GM12878 (cell line): ENCODE data around the gene WWOX. TPM values are rescaled to one million over a fixed set of nuclear protein-coding genes. Genes with fewer than 3 reads are reported as not detected.

Experiments used
- ATAC-seq: fragments of 200-7000 bp; cut with Tn5 transposase; 3 replicates; pipeline ENCODE4 v1.9.1; 2020; ENCODE audit warnings: mild to moderate bottlenecking, moderate library complexity
- BruUV-seq: library from RNA; stranded (reverse); fragments of 400-500 nt; replicated peaks from 2 replicates; lab custom pipeline; 2021; lab: Mats Ljungman, UMichigan
- CTCF ChIA-PET: fragments of 300-600 bp; sonication (Branson Sonifier 250); formaldehyde crosslinking; extraction: SDS; loops from one replicate; lab custom pipeline; 2021; ENCODE audit warnings: inconsistent platforms; lab: Yijun Ruan, JAX
- POLR2A ChIA-PET: fragments of 350-600 bp; formaldehyde crosslinking; extraction: SDS; loops from one replicate; lab custom pipeline; 2021; ENCODE audit warnings: inconsistent platforms; lab: Charles Lee
- RAD21 ChIA-PET: fragments of 300-600 bp; sonication (Branson Sonifier 250); formaldehyde crosslinking; loops from one replicate; lab custom pipeline; 2023; ENCODE audit warnings: antibody characterized with exemption; ENCODE audit not compliant: unreplicated experiment; lab: Charles Lee
- SMC1A ChIA-PET: fragments of 300-600 bp; sonication (Branson Sonifier 250); formaldehyde crosslinking; loops from one replicate; lab custom pipeline; 2023; ENCODE audit not compliant: unreplicated experiment, uncharacterized antibody; lab: Charles Lee
- DNase-seq: peaks from one replicate; pipeline ENCODE4 v3.0.0-alpha.2; 2011; ENCODE audit warnings: low read depth, low spot score
- FAIRE-seq: peaks from 3 replicates; lab custom pipeline; 2011; peaks lifted over from hg19 to GRCh38; lab: Jason Lieb, UNC
- H2AFZ ChIP-seq: 2 replicates; pipeline ENCODE4 v1.6.0; 2011; ENCODE audit warnings: low read depth, low read length, control low read depth; ENCODE audit not compliant: control insufficient read depth
- H3K27ac ChIP-seq: 2 replicates; pipeline ENCODE4 v1.5.1; 2011; ENCODE audit warnings: control low read depth; ENCODE audit not compliant: control insufficient read depth, insufficient read depth
- H3K27me3 ChIP-seq, 2 experiments: replicated peaks in 1 of 2; 2 replicates each; pipeline versions ENCODE4 v1.6.0 to v1.6.1; 2011; ENCODE audit warnings: low read length in 1 of 2; ENCODE audit not compliant: control insufficient read depth in 2 of 2, insufficient read depth in 2 of 2
- H3K36me3 ChIP-seq, 2 experiments: 2 replicates each; pipeline ENCODE4 v1.5.1; 2011; ENCODE audit warnings: low read length in 1 of 2; ENCODE audit not compliant: control insufficient read depth in 2 of 2, insufficient read depth in 2 of 2
- H3K4me1 ChIP-seq: 2 replicates; pipeline ENCODE4 v1.6.1; 2011; ENCODE audit warnings: mild to moderate bottlenecking, low read length, moderate library complexity, mixed read lengths; ENCODE audit not compliant: control insufficient read depth, insufficient read depth
- H3K4me2 ChIP-seq: 2 replicates; pipeline ENCODE4 v1.6.0; 2011; ENCODE audit warnings: control low read depth; ENCODE audit not compliant: control insufficient read depth, insufficient read depth
- H3K4me3 ChIP-seq: fragments of 200-600 bp; sonication (generic); 2 replicates; pipeline ENCODE4 v1.5.1; 2016
- H3K79me2 ChIP-seq: 2 replicates; pipeline ENCODE4 v1.6.0; 2011; ENCODE audit warnings: low read length; ENCODE audit not compliant: control insufficient read depth, insufficient read depth
- H3K9ac ChIP-seq: 2 replicates; pipeline ENCODE4 v1.8.0; 2011; ENCODE audit warnings: low read length, control low read depth, mixed read lengths; ENCODE audit not compliant: control insufficient read depth, insufficient read depth
- H3K9me3 ChIP-seq: replicated peaks from 3 replicates; pipeline ENCODE4 v1.5.1; 2011; ENCODE audit warnings: mild to moderate bottlenecking, low read length; ENCODE audit not compliant: control insufficient read depth, insufficient read depth
- H4K20me1 ChIP-seq: 2 replicates; pipeline ENCODE4 v1.6.0; 2011; ENCODE audit not compliant: control insufficient read depth, insufficient read depth
- BCL11A ChIP-seq: IDR thresholded peaks from 2 replicates; pipeline ENCODE4 v1.6.1; 2011; ENCODE audit warnings: low read depth, low read length
- CREB1 ChIP-seq: IDR thresholded peaks from 2 replicates; pipeline ENCODE4 v1.6.1; 2012; ENCODE audit warnings: low read depth, mild to moderate bottlenecking, inconsistent platforms
- FOXM1 ChIP-seq: IDR thresholded peaks from 2 replicates; pipeline ENCODE4 v1.6.1; 2012; ENCODE audit warnings: low read depth, mild to moderate bottlenecking, inconsistent platforms, low read length, moderate library complexity
- NFIC ChIP-seq: IDR thresholded peaks from 2 replicates; pipeline ENCODE4 v1.6.1; 2012; ENCODE audit warnings: low read depth, mild to moderate bottlenecking, inconsistent platforms, low read length, moderate library complexity
- NFXL1 ChIP-seq: fragments of 450-650 bp; IDR thresholded peaks from 2 replicates; pipeline ENCODE4 v1.6.1; 2017; ENCODE audit warnings: antibody characterized with exemption, mild to moderate bottlenecking, borderline replicate concordance
- NRF1 ChIP-seq: conservative IDR thresholded peaks from 2 replicates; pipeline ENCODE4 v1.6.1; 2011; ENCODE audit warnings: mild to moderate bottlenecking, low read depth, low read length, improper control_type of control experiment
- RUNX3 ChIP-seq: IDR thresholded peaks from 2 replicates; pipeline ENCODE4 v1.6.1; 2012; ENCODE audit warnings: low read length, inconsistent platforms
- SMAD5 ChIP-seq: IDR thresholded peaks from 2 replicates; pipeline ENCODE4 v1.6.1; 2016; ENCODE audit warnings: antibody characterized with exemption, low read depth
- TCF12 ChIP-seq: IDR thresholded peaks from 2 replicates; pipeline ENCODE4 v1.6.1; 2011; ENCODE audit warnings: low read depth, mild to moderate bottlenecking, low read length
- TCF7 ChIP-seq: IDR thresholded peaks from 2 replicates; pipeline ENCODE4 v1.6.1; 2014; ENCODE audit warnings: antibody characterized with exemption, borderline replicate concordance
- WGBS: methylation state at CpG from one replicate; pipeline ENCODE4 v1.1.6; 2016; ENCODE audit warnings: low lambda C conversion rate; ENCODE audit not compliant: insufficient replicate concordance, insufficient coverage; ENCODE audit errors: missing lambda C conversion rate; 5-methylcytosine and 5-hydroxymethylcytosine counted together
- in situ Hi-C: fragments of 300-500 bp; cut with MboI; formaldehyde crosslinking; loops from 9 replicates; pipeline ENCODE4 v1.14.3; 2018; ENCODE audit warnings: mixed read lengths
- intact Hi-C: fragments of 100-400 bp; cut with micrococcal nuclease; formaldehyde crosslinking; loops from one replicate; pipeline ENCODE4 v1.14.2; 2022; ENCODE audit not compliant: unreplicated experiment
- polyA plus RNA-seq, 11 experiments: library from polyadenylated mRNA; depleted of rRNA in 4 of 11; unstranded in 6 of 11; stranded (reverse) in 5 of 11; fragments of >200 nt; fragmentation: Nextera tagmentation in 4 of 11; fragmentation: Illumina TruSeq in 1 of 11; extraction: Ambion mirVana in 4 of 11; extraction: Trizol in 1 of 11; gene quantifications; 1 replicate in 1 of 11; 2 replicates in 10 of 11; pipeline versions ENCODE4 v1.2.1 to v1.2.3, GENCODE V29; 2011 to 2016; ENCODE audit warnings: inconsistent platforms in 2 of 11, missing spikeins in 2 of 11, low read depth in 1 of 11
- total RNA-seq, 4 experiments: library from RNA; depleted of rRNA in 3 of 4; stranded (reverse); fragments of >200 nt in 3 of 4; fragmentation: Illumina TruSeq in 1 of 4; extraction: Trizol in 1 of 4; gene quantifications; 2 replicates each; pipeline versions ENCODE4 v1.2.1 to v1.2.3, GENCODE V29; 2013 to 2021
- TF ChIP-seq, protein P1 (sequence below): fragments of 450-650 bp; IDR thresholded peaks from 2 replicates; pipeline ENCODE4 v1.6.1; 2017; ENCODE audit warnings: mild to moderate bottlenecking, moderate library complexity
- TF ChIP-seq, protein P2 (sequence below): IDR thresholded peaks from 2 replicates; pipeline ENCODE4 v1.6.1; 2011; ENCODE audit warnings: mild to moderate bottlenecking, low read depth, low read length, moderate library complexity; ENCODE audit not compliant: insufficient replicate concordance
- TF ChIP-seq, protein P3 (sequence below): fragments of 450-650 bp; IDR thresholded peaks from 2 replicates; pipeline ENCODE4 v1.6.1; 2017; ENCODE audit warnings: borderline replicate concordance
- TF ChIP-seq, protein P4 (sequence below): fragments of 450-650 bp; IDR thresholded peaks from 2 replicates; pipeline ENCODE4 v1.6.1; 2017; ENCODE audit warnings: antibody characterized with exemption, mild to moderate bottlenecking, moderate library complexity

WWOX gene
- total and polyA plus RNA-seq, 10 of the 15 experiments (the other 5 are each of a cell fraction or from before 2014, with no cell fraction given), result 2.8 to 24.4 (median 17.8) TPM

DNA sequence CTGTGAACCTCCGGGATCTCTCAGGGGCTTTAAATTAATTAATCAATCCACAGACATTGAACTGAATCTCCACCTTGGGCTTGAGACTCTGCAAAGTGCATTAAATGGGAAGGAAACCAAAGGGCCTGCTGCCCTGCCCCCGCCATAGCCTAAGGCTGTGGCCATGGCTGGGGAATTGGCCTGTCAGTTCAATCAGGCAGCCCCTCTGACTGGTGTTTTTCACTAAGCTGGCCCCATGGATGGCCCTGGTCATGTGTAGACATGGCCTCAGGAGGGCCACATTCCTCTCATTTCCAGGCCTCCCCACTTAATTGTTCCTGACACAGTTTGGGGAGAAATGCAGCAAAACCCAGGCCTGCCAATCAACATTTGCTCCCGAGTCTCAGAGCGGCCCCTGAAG lies 499.8 kb downstream of the WWOX start:
- ChIA-PET CTCF (interaction anchor here (0.8 to 1.3 kb wide), 2 partner anchors 10 to 21 kb away, joined by 3 read pairs; no protein-coding TSS in a partner anchor), RAD21 (no interaction called here), SMC1A (no interaction called here), POLR2A (interaction anchor here (0.6 kb wide), 1 partner anchor 77 kb away, joined by 3 read pairs; no protein-coding TSS in a partner anchor)
- H2AFZ ChIP-seq, result no peak overlapping the region
- no peaks in the 10 kb centered on the region for H3K36me3 ChIP-seq
- no peak for ATAC-seq
- intact Hi-C loops (no loop called here), in situ Hi-C loops (no loop called here)
- 19% methylated on average over 4 of the region's 4 CpGs for WGBS
- no peak overlapping the region for H3K9ac ChIP-seq
- H3K27me3 ChIP-seq, result no peaks in the 10 kb centered on the region
- BruUV-seq, result no TSS peak
- no peak for FAIRE-seq
- H3K4me2 ChIP-seq, result no peak overlapping the region
- H3K27ac ChIP-seq, result no peak overlapping the region
- no peak for DNase-seq
- H4K20me1 ChIP-seq, result no peaks in the 10 kb centered on the region
- H3K4me3 ChIP-seq, result no peak overlapping the region
- no peaks in the 10 kb centered on the region for H3K9me3 ChIP-seq
- no peaks in the 10 kb centered on the region for H3K79me2 ChIP-seq
- no peaks in the 10 kb centered on the region for H3K4me1 ChIP-seq
- TF ChIP-seq FOXM1, result no peak
- TF ChIP-seq, protein P1, sequence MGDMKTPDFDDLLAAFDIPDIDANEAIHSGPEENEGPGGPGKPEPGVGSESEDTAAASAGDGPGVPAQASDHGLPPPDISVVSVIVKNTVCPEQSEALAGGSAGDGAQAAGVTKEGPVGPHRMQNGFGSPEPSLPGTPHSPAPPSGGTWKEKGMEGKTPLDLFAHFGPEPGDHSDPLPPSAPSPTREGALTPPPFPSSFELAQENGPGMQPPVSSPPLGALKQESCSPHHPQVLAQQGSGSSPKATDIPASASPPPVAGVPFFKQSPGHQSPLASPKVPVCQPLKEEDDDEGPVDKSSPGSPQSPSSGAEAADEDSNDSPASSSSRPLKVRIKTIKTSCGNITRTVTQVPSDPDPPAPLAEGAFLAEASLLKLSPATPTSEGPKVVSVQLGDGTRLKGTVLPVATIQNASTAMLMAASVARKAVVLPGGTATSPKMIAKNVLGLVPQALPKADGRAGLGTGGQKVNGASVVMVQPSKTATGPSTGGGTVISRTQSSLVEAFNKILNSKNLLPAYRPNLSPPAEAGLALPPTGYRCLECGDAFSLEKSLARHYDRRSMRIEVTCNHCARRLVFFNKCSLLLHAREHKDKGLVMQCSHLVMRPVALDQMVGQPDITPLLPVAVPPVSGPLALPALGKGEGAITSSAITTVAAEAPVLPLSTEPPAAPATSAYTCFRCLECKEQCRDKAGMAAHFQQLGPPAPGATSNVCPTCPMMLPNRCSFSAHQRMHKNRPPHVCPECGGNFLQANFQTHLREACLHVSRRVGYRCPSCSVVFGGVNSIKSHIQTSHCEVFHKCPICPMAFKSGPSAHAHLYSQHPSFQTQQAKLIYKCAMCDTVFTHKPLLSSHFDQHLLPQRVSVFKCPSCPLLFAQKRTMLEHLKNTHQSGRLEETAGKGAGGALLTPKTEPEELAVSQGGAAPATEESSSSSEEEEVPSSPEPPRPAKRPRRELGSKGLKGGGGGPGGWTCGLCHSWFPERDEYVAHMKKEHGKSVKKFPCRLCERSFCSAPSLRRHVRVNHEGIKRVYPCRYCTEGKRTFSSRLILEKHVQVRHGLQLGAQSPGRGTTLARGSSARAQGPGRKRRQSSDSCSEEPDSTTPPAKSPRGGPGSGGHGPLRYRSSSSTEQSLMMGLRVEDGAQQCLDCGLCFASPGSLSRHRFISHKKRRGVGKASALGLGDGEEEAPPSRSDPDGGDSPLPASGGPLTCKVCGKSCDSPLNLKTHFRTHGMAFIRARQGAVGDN, result no peak
- TF ChIP-seq, protein P2, sequence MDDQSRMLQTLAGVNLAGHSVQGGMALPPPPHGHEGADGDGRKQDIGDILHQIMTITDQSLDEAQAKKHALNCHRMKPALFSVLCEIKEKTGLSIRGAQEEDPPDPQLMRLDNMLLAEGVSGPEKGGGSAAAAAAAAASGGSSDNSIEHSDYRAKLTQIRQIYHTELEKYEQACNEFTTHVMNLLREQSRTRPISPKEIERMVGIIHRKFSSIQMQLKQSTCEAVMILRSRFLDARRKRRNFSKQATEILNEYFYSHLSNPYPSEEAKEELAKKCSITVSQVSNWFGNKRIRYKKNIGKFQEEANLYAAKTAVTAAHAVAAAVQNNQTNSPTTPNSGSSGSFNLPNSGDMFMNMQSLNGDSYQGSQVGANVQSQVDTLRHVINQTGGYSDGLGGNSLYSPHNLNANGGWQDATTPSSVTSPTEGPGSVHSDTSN, result no peak
- TF ChIP-seq BCL11A, result no peak
- TF ChIP-seq TCF12, result no peak
- TF ChIP-seq RUNX3, result no peak
- TF ChIP-seq CREB1, result no peak
- no peak for TF ChIP-seq NFXL1
- TF ChIP-seq, protein P3, sequence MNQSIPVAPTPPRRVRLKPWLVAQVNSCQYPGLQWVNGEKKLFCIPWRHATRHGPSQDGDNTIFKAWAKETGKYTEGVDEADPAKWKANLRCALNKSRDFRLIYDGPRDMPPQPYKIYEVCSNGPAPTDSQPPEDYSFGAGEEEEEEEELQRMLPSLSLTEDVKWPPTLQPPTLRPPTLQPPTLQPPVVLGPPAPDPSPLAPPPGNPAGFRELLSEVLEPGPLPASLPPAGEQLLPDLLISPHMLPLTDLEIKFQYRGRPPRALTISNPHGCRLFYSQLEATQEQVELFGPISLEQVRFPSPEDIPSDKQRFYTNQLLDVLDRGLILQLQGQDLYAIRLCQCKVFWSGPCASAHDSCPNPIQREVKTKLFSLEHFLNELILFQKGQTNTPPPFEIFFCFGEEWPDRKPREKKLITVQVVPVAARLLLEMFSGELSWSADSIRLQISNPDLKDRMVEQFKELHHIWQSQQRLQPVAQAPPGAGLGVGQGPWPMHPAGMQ, result no peak
- no peak for TF ChIP-seq TCF7
- no peak for TF ChIP-seq NRF1
- TF ChIP-seq, protein P4, sequence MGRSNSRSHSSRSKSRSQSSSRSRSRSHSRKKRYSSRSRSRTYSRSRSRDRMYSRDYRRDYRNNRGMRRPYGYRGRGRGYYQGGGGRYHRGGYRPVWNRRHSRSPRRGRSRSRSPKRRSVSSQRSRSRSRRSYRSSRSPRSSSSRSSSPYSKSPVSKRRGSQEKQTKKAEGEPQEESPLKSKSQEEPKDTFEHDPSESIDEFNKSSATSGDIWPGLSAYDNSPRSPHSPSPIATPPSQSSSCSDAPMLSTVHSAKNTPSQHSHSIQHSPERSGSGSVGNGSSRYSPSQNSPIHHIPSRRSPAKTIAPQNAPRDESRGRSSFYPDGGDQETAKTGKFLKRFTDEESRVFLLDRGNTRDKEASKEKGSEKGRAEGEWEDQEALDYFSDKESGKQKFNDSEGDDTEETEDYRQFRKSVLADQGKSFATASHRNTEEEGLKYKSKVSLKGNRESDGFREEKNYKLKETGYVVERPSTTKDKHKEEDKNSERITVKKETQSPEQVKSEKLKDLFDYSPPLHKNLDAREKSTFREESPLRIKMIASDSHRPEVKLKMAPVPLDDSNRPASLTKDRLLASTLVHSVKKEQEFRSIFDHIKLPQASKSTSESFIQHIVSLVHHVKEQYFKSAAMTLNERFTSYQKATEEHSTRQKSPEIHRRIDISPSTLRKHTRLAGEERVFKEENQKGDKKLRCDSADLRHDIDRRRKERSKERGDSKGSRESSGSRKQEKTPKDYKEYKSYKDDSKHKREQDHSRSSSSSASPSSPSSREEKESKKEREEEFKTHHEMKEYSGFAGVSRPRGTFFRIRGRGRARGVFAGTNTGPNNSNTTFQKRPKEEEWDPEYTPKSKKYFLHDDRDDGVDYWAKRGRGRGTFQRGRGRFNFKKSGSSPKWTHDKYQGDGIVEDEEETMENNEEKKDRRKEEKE, result no peak
- no peak for TF ChIP-seq NFIC
- TF ChIP-seq SMAD5, result no peak
